ENCODE measurements around the gene YPEL3.

YPEL3 gene

GRCh38 chr16:30054451-30054850 lies 41.6 kb downstream of the YPEL3 start:
- TF ChIP-seq SIN3A (IDR thresholded peaks at IDR 0.05; ENCODE audit: borderline replicate concordance, insufficient read depth, low read length) (no peak), REST (IDR thresholded peaks at IDR 0.05; ENCODE audit: insufficient read depth in 1 of 2, low read depth in 2 of 2, low read length in 2 of 2) (no peak), FOXP2 (optimal IDR thresholded peaks at IDR 0.05; ENCODE audit: borderline replicate concordance, extremely low read depth, extremely low read length, insufficient read depth) (no peak), TAF1 (IDR thresholded peaks at IDR 0.05; ENCODE audit: borderline replicate concordance, insufficient read depth, low read length) (no peak), POLR2AphosphoS5 (IDR thresholded peaks at IDR 0.05; ENCODE audit: low read depth, low read length) (no peak)

- no peak for TF ChIP-seq SIN3A (IDR thresholded peaks at IDR 0.05; ENCODE audit: borderline replicate concordance, insufficient read depth, low read length)
- no peak for TF ChIP-seq REST (IDR thresholded peaks at IDR 0.05; ENCODE audit: insufficient read depth in 1 of 2, low read depth in 2 of 2, low read length in 2 of 2)
- TF ChIP-seq POLR2AphosphoS5 (IDR thresholded peaks at IDR 0.05; ENCODE audit: low read depth, low read length): no peak
- TF ChIP-seq FOXP2 (optimal IDR thresholded peaks at IDR 0.05; ENCODE audit: borderline replicate concordance, extremely low read depth, extremely low read length, insufficient read depth): no peak
- TF ChIP-seq TAF1 (IDR thresholded peaks at IDR 0.05; ENCODE audit: borderline replicate concordance, insufficient read depth, low read length): no peak
Measured at GRCh38 chr16:30053376-30054015, 42.5 kb downstream of the YPEL3 start.

- TF ChIP-seq SIN3A (IDR thresholded peaks at IDR 0.05; ENCODE audit: borderline replicate concordance, insufficient read depth, low read length) (no peak), FOXP2 (optimal IDR thresholded peaks at IDR 0.05; ENCODE audit: borderline replicate concordance, extremely low read depth, extremely low read length, insufficient read depth) (peak; percentile 52)
Measured at GRCh38 chr16:30052671-30053372, 43.2 kb downstream of the YPEL3 start.

- TF ChIP-seq REST (IDR thresholded peaks at IDR 0.05; ENCODE audit: insufficient read depth in 1 of 2, low read depth in 2 of 2, low read length in 2 of 2) (no peak), POLR2AphosphoS5 (IDR thresholded peaks at IDR 0.05; ENCODE audit: low read depth, low read length) (no peak)
Measured at GRCh38 chr16:30051518-30051917, 44.5 kb downstream of the YPEL3 start.

GRCh38 chr16:30049871-30050270 lies 46.1 kb downstream of the YPEL3 start:
- TF ChIP-seq POLR2AphosphoS5 (IDR thresholded peaks at IDR 0.05; ENCODE audit: low read depth, low read length): no peak
- TF ChIP-seq SIN3A (IDR thresholded peaks at IDR 0.05; ENCODE audit: borderline replicate concordance, insufficient read depth, low read length): no peak
- no peak for TF ChIP-seq REST (IDR thresholded peaks at IDR 0.05; ENCODE audit: insufficient read depth in 1 of 2, low read depth in 2 of 2, low read length in 2 of 2)
- TF ChIP-seq FOXP2 (optimal IDR thresholded peaks at IDR 0.05; ENCODE audit: borderline replicate concordance, extremely low read depth, extremely low read length, insufficient read depth): no peak
- no peak for TF ChIP-seq TAF1 (IDR thresholded peaks at IDR 0.05; ENCODE audit: borderline replicate concordance, insufficient read depth, low read length)

Measured in PFSK-1 (cell line).